ENCODE results near the gene RRM2. TPM values are rescaled to one million over a fixed set of nuclear protein-coding genes. Genes with fewer than 3 reads are reported as not detected.

The RRM2 gene
- total and polyA plus RNA-seq, 8 donors: 24.9 to 85.8 (median 45.3) TPM

DNA sequence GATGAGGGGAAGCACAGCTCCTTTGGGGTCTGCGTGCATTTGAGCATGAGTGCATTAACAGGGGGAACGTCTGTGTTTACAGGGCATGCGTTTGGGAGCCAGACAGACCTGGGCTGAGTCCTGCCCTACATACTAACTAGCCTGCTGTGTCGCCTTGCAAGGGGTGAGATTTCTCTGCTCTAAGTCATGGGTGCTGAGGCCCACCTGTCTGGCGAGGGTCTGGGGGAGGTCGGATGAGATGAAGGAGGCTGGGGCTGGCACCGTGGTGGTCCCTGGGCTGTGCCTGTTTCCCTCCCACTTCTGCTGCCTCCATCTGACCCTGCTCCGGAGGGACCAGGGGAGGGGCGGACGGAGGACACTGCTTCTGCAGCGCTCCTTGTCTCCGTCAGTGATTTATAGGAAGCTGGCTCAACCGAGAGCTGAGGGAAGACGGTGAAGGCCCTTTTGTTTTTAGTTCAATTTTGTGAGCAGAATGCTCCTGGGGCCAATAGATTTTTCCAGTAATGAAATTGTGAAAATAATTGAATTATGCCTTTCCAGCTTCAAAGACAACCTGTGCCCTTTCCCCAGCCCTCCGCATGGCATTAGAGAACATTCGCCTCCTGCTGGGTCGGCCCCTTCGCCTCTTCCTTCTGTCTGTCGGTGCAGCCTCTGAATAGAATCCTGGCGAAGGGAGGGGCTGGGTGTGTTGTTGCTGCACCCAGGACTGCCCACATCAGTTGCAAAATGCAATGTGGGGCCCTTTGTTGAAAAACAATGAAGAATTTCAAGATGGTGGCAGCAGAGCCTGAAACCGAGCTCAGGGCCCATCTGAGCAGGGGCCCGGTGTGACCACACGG lies 49.7 kb downstream of the RRM2 start:
- no peaks in the 10 kb centered on the region for H3K36me3 ChIP-seq
- H3K9me3 ChIP-seq: no peaks in the 10 kb centered on the region
- intact Hi-C loops (cut with DNase I): no loop called here
- no peak for TF ChIP-seq CTCF (IDR thresholded peaks at IDR 0.05)
- no peak overlapping the region for H3K27ac ChIP-seq
- no peak for ATAC-seq
- H3K4me3 ChIP-seq: no peak overlapping the region
- H3K4me1 ChIP-seq: no peaks in the 10 kb centered on the region
- no peaks in the 10 kb centered on the region for H3K27me3 ChIP-seq
- DNase-seq: no peak

- no peaks in the 10 kb centered on the region for H3K36me3 ChIP-seq
- no peak overlapping the region for H3K27ac ChIP-seq
- no peaks in the 10 kb centered on the region for H3K4me1 ChIP-seq
- ATAC-seq: no peak
- no peak for TF ChIP-seq CTCF (IDR thresholded peaks at IDR 0.05)
- no peaks in the 10 kb centered on the region for H3K9me3 ChIP-seq
- intact Hi-C loops (cut with DNase I): no loop called here
- H3K4me3 ChIP-seq: no peak overlapping the region
- no peak for DNase-seq
- H3K27me3 ChIP-seq: no peaks in the 10 kb centered on the region
These were observed 50.9 kb downstream of the RRM2 start for GRCh38 chr2:10173258-10174005.

DNA sequence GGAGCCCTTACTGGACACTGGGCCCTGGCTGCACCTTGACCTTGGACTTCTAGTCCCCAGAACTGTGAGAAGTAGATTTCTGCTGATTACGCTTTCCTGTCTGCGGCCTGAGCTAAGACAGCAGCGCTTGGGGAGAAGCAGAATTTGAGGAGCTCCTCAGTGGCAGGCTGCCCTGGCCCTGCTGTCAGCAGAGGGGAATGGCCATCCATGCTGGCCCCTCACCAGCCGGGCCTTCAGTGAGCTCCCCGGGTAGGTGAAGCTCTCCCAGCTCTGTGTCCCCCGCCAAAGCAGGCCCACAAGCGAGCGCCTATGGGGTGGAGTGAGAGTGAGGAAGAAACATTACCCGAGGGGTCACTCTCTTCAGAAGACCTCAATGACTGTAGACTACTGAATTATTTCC lies 51.6 kb downstream of the RRM2 start:
- Histone ChIP-seq H3K27ac (no peak overlapping the region), H3K36me3 (no peaks in the 10 kb centered on the region), H3K9me3 (no peaks in the 10 kb centered on the region), H3K4me3 (no peak overlapping the region), H3K4me1 (no peaks in the 10 kb centered on the region), H3K27me3 (no peaks in the 10 kb centered on the region)
- ATAC-seq (no peak), DNase-seq (no peak)
- intact Hi-C loops (cut with DNase I): no loop called here
- TF ChIP-seq CTCF (IDR thresholded peaks at IDR 0.05): no peak

DNA sequence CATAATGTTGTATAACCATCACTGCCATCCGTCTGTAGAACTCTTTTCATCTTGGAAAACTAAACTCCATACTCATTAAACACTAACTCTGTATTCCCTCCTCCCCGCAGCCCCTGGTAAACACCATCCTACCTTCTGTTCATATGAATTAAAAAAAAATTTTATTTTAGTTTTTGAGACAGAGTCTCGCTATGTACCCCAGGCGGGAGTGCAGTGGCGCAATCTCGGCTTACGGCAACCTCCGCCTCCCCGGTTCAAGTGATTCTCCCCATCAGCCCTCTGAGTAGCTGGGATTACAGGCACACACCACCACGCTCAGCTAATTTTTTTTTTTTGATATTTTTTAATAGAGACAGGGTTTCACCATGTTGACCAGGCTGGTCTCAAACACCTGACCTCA lies 52.9 kb downstream of the RRM2 start:
- intact Hi-C loops (cut with DNase I): no loop called here
- Histone ChIP-seq H3K9me3 (no peaks in the 10 kb centered on the region), H3K4me1 (no peaks in the 10 kb centered on the region), H3K4me3 (no peak overlapping the region), H3K27me3 (no peaks in the 10 kb centered on the region), H3K36me3 (no peaks in the 10 kb centered on the region), H3K27ac (no peak overlapping the region)
- no peak for TF ChIP-seq CTCF (IDR thresholded peaks at IDR 0.05)
- DNase-seq (no peak), ATAC-seq (no peak)

- Histone ChIP-seq H3K9me3 (no peaks in the 10 kb centered on the region), H3K36me3 (no peaks in the 10 kb centered on the region), H3K4me1 (no peaks in the 10 kb centered on the region), H3K4me3 (no peak overlapping the region), H3K27ac (no peak overlapping the region), H3K27me3 (no peaks in the 10 kb centered on the region)
- TF ChIP-seq CTCF (IDR thresholded peaks at IDR 0.05): no peak
- intact Hi-C loops (cut with DNase I): no loop called here
- DNase-seq (no peak), ATAC-seq (no peak)
These were observed 56.2 kb downstream of the RRM2 start for GRCh38 chr2:10178751-10179150.
